DMS53 treated with DMSO at 0.1 percent for 48 hours (cell line): ENCODE results near the gene ARID1B.

Experiments
- DNase-seq: peaks from one replicate; lab custom pipeline; 2025; ENCODE audit not compliant: unreplicated experiment; lab: John Stamatoyannopoulos, UW

The ARID1B gene

DNA sequence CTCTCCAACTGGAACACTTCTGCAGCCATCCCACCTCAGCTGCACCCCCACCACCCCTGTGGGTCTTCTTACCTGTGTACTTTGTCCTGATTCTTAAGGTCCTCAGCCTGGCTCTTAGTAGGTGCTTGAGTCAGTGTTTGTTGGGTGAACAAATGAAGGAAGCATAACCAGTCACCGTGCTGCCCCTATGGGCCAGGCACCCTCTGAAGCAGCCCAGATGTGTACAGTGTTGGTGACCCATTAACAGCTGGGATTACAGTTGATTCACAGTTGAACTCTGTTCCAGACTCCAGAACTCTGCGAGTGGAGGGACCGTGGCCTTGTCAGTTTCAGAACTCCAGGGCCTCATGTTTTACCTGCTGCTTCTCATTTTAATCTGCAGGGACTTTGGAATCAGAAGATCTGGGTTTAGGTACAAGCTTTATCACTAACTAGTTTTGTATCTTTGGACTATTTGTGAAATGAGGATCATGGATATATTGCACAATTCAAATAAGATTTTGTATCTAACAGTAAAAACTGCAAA lies 342.4 kb downstream of the ARID1B start:
- DNase-seq = no peak

- no peak for DNase-seq
Measured at GRCh38 chr6:157120534-157121232, 343.5 kb downstream of the ARID1B start.

DNA sequence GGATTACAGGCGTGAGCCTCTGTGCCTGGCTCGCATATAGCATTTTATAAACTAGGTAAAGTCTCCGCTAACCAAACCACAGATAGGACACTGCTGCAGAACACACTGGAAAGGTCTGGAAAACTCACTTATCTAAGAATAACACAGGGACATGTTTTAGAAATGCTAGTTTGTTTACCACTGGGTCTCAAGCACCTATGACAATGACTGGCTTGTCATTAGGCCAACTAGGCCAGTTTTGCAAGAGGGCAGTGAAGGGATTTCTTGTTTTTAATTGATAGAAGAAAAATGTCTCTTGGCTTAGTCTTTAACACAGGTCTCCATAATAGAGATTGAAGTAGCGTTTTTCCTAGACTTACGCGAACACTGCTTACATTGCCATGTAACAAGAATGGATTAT lies 344.7 kb downstream of the ARID1B start:
- no peak for DNase-seq

GRCh38 chr6:157123234-157123633 lies 346.1 kb downstream of the ARID1B start:
- no peak for DNase-seq

DNA sequence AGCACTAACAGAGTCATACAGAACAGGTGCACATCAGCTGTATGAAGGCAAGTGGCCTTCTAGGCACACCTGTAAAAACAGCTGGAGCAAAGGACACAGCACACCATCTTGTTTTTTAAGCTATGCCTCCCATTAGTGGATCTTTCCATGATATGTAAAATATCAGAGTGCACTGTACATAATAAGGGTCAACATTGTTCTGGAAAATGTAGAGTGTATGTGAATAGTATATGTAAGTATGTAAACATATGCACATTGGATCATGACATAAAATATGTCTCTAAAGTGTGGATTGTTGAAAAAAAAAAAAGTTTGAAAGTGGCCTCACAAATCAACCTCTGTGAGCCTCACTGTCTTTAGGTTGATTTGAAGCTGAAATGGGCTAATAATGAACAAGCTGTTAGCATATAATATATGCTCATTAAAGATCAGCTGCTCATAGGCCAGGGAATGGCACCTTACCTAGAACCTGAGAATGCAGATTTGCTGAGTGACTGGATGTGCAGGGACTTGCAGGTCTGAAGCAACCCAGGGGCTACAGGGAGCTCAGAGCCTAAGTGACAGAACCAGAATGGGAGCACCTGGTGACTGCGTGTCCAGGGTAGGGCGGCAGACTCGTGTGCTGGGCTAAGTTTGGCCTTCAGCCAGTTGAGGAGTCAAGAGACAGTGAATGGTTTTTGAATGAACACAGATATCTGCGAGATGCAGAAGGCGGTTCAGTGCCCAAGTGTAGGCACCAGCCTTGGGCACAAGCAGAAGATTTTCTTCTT lies 347.5 kb downstream of the ARID1B start:
- no peak for DNase-seq

- DNase-seq = no peak
Measured at GRCh38 chr6:157125531-157125930, 348.4 kb downstream of the ARID1B start.

GRCh38 chr6:157126183-157127098 lies 349.3 kb downstream of the ARID1B start:
- DNase-seq = no peak

- DNase-seq = no peak
Measured at GRCh38 chr6:157128235-157128775, 351.1 kb downstream of the ARID1B start.

GRCh38 chr6:157131250-157131649 lies 354.1 kb downstream of the ARID1B start:
- DNase-seq = no peak

DNA sequence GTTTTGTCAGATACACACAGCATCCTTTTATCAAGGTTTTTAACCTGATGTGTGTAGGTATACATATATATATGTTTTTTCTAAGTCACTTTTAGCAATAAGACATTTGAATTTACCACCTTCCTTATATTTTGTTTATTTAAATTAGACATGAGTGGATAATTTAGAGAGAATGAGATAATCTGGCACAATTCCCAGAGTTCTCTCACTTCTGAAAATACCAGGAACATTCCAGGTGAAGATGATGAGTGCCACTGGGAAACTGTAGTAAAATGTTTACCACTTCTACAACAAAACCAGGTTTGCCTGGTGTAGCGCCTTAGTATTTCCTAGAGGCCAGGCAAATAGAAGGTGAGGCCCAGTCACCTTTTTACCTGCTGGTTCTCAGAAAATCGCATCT lies 356.7 kb downstream of the ARID1B start:
- DNase-seq = no peak

DNA sequence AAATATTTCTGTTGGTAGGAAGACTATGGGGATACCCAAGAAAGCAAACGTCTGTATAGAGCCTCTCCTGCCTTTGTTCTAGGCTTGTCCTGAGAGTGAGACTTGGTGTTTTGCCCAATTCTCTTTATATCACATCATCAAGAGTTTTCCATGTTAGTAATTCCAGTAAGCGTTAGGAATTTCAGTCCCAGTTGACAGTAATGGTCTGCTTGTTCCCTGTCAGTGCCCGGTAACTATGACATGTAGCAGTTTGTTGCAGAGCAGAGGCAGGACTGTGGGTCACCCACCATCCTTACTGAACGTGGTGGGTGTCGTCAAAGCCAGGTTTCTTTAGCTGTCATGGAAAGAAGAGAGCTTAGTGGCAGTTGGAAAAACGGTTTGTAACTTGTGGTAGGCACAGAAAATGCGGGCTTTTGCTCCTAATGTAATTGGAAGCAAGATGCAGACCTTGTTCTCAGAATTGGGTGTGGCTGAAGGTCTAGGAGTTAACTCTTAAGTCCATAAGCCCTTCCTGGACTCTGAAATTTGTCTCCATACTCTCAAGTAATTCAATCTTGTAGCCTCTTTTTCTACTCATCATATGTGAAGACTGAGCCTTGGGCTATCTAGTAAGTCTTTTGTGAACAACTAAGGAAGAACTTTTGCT lies 357.3 kb downstream of the ARID1B start:
- no peak for DNase-seq

GRCh38 chr6:157135691-157136090 lies 358.5 kb downstream of the ARID1B start:
- no peak for DNase-seq

GRCh38 chr6:157137501-157137900 lies 360.3 kb downstream of the ARID1B start:
- DNase-seq = no peak

GRCh38 chr6:157139054-157139708 lies 362.0 kb downstream of the ARID1B start:
- DNase-seq = no peak

DNA sequence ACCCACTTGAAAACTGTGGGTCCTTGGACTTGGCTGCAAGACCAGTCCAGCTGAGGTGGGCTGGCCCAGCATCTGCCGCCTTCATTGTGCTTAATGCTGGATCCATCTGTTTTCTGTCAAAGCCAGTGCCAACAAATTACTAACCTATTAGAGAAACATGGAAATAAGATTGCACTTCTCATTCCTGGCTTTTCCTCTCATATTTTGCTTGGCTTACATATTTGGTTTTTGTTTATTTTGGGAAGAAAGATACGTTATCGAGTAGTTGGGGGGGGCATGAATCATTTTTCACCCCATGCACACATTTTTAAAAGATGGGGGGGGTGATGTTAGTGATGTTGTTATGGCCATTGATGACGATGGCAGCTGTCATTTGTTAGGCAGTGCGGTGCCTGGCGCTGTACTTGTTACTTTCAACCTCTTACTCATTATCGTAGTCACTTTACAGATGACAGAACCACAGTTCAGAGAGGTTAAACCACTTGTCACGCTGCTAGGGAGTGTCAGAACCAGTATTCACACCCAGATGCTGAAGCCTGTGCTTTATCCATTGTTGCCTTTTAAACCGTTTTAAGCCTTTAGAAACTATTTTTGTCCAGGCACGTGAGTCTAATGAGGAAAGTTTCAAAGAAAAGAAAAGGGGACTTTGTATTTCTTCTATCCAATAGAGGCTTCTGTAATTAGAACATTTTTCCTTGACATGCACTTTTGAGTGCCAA lies 366.2 kb downstream of the ARID1B start:
- DNase-seq = no peak

DNA sequence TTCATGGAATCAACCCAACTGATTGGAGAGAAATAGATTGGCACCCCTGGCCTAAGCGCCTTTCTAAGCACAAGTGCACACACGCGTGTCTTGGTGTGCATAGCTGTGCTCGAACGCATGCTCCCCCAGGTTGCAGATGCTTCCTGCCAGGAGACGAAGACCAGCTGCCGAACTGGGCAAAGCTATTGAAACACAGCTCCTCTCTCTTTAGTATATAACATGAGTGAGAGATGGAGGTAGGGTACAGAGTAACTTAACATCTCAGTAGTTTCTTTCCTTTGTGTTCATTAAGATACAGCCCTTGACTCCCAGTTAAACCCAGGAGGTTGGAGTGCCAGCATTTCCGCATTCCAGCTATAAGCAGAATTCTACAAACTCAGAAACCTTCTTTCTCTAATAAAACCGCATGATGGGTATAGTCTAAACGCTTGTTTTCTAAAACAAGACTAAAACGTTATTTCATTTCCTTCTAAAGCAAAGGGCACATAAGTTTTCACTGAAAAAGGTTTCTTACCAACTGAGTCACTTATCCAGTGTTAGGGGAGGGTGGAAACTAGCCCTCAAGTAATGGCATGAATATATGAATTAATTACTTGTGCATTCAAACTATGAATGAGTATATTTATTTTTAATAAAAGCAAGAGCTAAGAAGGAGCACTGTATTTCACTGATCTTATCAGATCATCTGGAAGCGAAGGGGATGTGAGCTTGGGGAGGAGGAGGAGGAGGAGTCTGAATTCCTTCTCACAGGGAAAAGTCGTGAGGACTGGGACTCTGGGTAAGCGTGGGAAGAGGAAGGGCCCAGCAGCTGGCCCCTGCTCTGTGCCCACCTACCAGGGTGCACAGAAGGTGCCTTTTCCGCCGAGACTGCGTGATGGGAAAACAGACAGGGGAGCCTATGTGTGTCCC lies 367.0 kb downstream of the ARID1B start:
- DNase-seq = no peak

- DNase-seq = no peak
Measured at GRCh38 chr6:157144859-157145568, 367.8 kb downstream of the ARID1B start.
